HEK293 (cell line): ENCODE data around the gene MRM1.

Experiments
- CTCF ChIA-PET: fragments of 350-600 bp; formaldehyde crosslinking; extraction: SDS; loops from one replicate; lab custom pipeline; 2021; ENCODE audit warnings: antibody characterized with exemption; lab: Yijun Ruan, JAX
- POLR2A ChIA-PET: fragments of 300-600 bp; formaldehyde crosslinking; extraction: SDS; loops from one replicate; lab custom pipeline; 2020; ENCODE audit warnings: antibody characterized with exemption, inconsistent platforms; lab: Yijun Ruan, JAX
- H3K27ac ChIP-seq: fragments of 200-500 bp; sonication (Bioruptor generic); 2 replicates; pipeline ENCODE4 v1.5.1; 2014; ENCODE audit warnings: low read depth, low read length, control low read depth, inconsistent platforms; ENCODE audit errors: extremely low read depth
- H3K36me3 ChIP-seq, 2 experiments: fragments of 200-500 bp in 1 of 2; sonication (Bioruptor generic) in 1 of 2; 1 replicate in 1 of 2; 2 replicates in 1 of 2; pipeline ENCODE4 v1.5.1; 2014 to 2017; ENCODE audit warnings: inconsistent platforms in 2 of 2, low read length in 2 of 2; ENCODE audit not compliant: control insufficient read depth in 2 of 2, insufficient read depth in 1 of 2
- H3K4me1 ChIP-seq: fragments of 200-500 bp; sonication (Bioruptor generic); 2 replicates; pipeline ENCODE4 v1.5.1; 2014; ENCODE audit warnings: mild to moderate bottlenecking, low read length, inconsistent platforms; ENCODE audit not compliant: control insufficient read depth, insufficient read depth
- H3K4me3 ChIP-seq: 2 replicates; pipeline ENCODE4 v1.5.1; 2011; ENCODE audit warnings: low read depth, mild to moderate bottlenecking, control low read depth, low read length, moderate library complexity
- H3K9me3 ChIP-seq: fragments of 200-500 bp; sonication (Bioruptor generic); 2 replicates; pipeline ENCODE4 v1.5.1; 2014; ENCODE audit warnings: low read depth, low read length, inconsistent platforms; ENCODE audit not compliant: control insufficient read depth, insufficient read depth
- IKZF3 ChIP-seq: fragments of 450-650 bp; IDR thresholded peaks from 2 replicates; pipeline ENCODE4 v1.5.0; 2018; ENCODE audit warnings: missing biosample characterization, mild to moderate bottlenecking, missing genetic modification characterization, moderate library complexity
- KLF10 ChIP-seq: fragments of 450-650 bp; IDR thresholded peaks from 2 replicates; pipeline ENCODE4 v1.5.1; 2018; ENCODE audit warnings: missing biosample characterization, mild to moderate bottlenecking, missing genetic modification characterization
- MEIS1 ChIP-seq: sonication (generic); formaldehyde crosslinking; IDR thresholded peaks from 2 replicates; pipeline ENCODE4 v1.8.1; 2022; ENCODE audit warnings: missing genetic modification reagents, mild to moderate bottlenecking, borderline replicate concordance
- SETDB1 ChIP-seq: IDR thresholded peaks from one replicate; pipeline ENCODE4 v1.6.1; 2017; ENCODE audit warnings: mild to moderate bottlenecking, low read length, moderate library complexity, mixed read lengths; ENCODE audit not compliant: insufficient read length
- SP2 ChIP-seq: fragments of 450-650 bp; formaldehyde crosslinking; IDR thresholded peaks from 2 replicates; pipeline ENCODE4 v1.5.1; 2016; ENCODE audit warnings: missing biosample characterization, missing genetic modification characterization
- SP7 ChIP-seq: fragments of 450-650 bp; formaldehyde crosslinking; IDR thresholded peaks from 2 replicates; pipeline ENCODE4 v1.5.1; 2016; ENCODE audit warnings: missing biosample characterization, missing genetic modification characterization
- ZEB2 ChIP-seq: fragments of 450-650 bp; formaldehyde crosslinking; IDR thresholded peaks from 2 replicates; pipeline ENCODE4 v1.5.1; 2016; ENCODE audit warnings: missing biosample characterization, missing genetic modification characterization
- ZFHX2 ChIP-seq: fragments of 450-650 bp; formaldehyde crosslinking; conservative IDR thresholded peaks from 2 replicates; pipeline ENCODE4 v1.5.1; 2016; ENCODE audit warnings: missing biosample characterization, missing genetic modification characterization
- ZFP37 ChIP-seq: fragments of 450-650 bp; formaldehyde crosslinking; IDR thresholded peaks from 2 replicates; pipeline ENCODE4 v1.5.1; 2016; ENCODE audit warnings: missing biosample characterization, missing genetic modification characterization
- ZNF121 ChIP-seq: fragments of 450-650 bp; formaldehyde crosslinking; IDR thresholded peaks from 2 replicates; pipeline ENCODE4 v1.5.1; 2016; ENCODE audit warnings: missing biosample characterization, missing genetic modification characterization
- ZNF138 ChIP-seq: fragments of 450-650 bp; formaldehyde crosslinking; IDR thresholded peaks from 2 replicates; pipeline ENCODE4 v1.5.1; 2016; ENCODE audit warnings: missing biosample characterization, missing genetic modification characterization, borderline replicate concordance
- ZNF157 ChIP-seq: fragments of 450-650 bp; formaldehyde crosslinking; IDR thresholded peaks from 2 replicates; pipeline ENCODE4 v1.5.1; 2016; ENCODE audit warnings: missing biosample characterization, missing genetic modification characterization
- ZNF2 ChIP-seq: fragments of 450-650 bp; formaldehyde crosslinking; IDR thresholded peaks from 2 replicates; pipeline ENCODE4 v1.5.1; 2016; ENCODE audit warnings: missing biosample characterization, missing genetic modification characterization
- ZNF23 ChIP-seq: fragments of 450-650 bp; formaldehyde crosslinking; IDR thresholded peaks from 2 replicates; pipeline ENCODE4 v1.5.1; 2016; ENCODE audit warnings: missing biosample characterization, missing genetic modification characterization, borderline replicate concordance
- ZNF302 ChIP-seq: fragments of 450-650 bp; formaldehyde crosslinking; IDR thresholded peaks from 2 replicates; pipeline ENCODE4 v1.5.1; 2016; ENCODE audit warnings: missing biosample characterization, missing genetic modification characterization, low read depth
- ZNF350 ChIP-seq: fragments of 450-650 bp; formaldehyde crosslinking; IDR thresholded peaks from 2 replicates; pipeline ENCODE4 v1.5.0; 2017; ENCODE audit warnings: missing biosample characterization, mild to moderate bottlenecking, missing genetic modification characterization
- ZNF513 ChIP-seq: fragments of 450-650 bp; IDR thresholded peaks from 2 replicates; pipeline ENCODE4 v1.5.1; 2018; ENCODE audit warnings: missing biosample characterization, missing genetic modification characterization
- ZNF560 ChIP-seq: fragments of 450-650 bp; formaldehyde crosslinking; IDR thresholded peaks from 2 replicates; pipeline ENCODE4 v1.5.1; 2017; ENCODE audit warnings: missing biosample characterization, missing genetic modification characterization, borderline replicate concordance
- ZNF747 ChIP-seq: fragments of 450-650 bp; formaldehyde crosslinking; IDR thresholded peaks from 2 replicates; pipeline ENCODE4 v1.5.1; 2016; ENCODE audit warnings: missing biosample characterization, missing genetic modification characterization
- TF ChIP-seq, protein P1 (sequence below): fragments of 450-650 bp; formaldehyde crosslinking; IDR thresholded peaks from 2 replicates; pipeline ENCODE4 v1.5.1; 2017; ENCODE audit warnings: missing biosample characterization, missing genetic modification characterization
- TF ChIP-seq, protein P2 (sequence below): fragments of 450-650 bp; formaldehyde crosslinking; IDR thresholded peaks from 2 replicates; pipeline ENCODE4 v1.5.1; 2016; ENCODE audit warnings: missing biosample characterization, missing genetic modification characterization, low read depth

The MRM1 gene

GRCh38 chr17:36629970-36630502, 28.7 kb downstream of the MRM1 start (continued):
- TF ChIP-seq, protein P1, sequence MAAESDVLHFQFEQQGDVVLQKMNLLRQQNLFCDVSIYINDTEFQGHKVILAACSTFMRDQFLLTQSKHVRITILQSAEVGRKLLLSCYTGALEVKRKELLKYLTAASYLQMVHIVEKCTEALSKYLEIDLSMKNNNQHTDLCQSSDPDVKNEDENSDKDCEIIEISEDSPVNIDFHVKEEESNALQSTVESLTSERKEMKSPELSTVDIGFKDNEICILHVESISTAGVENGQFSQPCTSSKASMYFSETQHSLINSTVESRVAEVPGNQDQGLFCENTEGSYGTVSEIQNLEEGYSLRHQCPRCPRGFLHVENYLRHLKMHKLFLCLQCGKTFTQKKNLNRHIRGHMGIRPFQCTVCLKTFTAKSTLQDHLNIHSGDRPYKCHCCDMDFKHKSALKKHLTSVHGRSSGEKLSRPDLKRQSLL (tag by site-specific recombination): no peak
- TF ChIP-seq ZNF2 (tag by site-specific recombination) (no peak), KLF10 (tag by site-specific recombination) (no peak), ZNF560 (tag by site-specific recombination) (no peak), ZEB2 (tag by site-specific recombination) (no peak)
- TF ChIP-seq, protein P2, sequence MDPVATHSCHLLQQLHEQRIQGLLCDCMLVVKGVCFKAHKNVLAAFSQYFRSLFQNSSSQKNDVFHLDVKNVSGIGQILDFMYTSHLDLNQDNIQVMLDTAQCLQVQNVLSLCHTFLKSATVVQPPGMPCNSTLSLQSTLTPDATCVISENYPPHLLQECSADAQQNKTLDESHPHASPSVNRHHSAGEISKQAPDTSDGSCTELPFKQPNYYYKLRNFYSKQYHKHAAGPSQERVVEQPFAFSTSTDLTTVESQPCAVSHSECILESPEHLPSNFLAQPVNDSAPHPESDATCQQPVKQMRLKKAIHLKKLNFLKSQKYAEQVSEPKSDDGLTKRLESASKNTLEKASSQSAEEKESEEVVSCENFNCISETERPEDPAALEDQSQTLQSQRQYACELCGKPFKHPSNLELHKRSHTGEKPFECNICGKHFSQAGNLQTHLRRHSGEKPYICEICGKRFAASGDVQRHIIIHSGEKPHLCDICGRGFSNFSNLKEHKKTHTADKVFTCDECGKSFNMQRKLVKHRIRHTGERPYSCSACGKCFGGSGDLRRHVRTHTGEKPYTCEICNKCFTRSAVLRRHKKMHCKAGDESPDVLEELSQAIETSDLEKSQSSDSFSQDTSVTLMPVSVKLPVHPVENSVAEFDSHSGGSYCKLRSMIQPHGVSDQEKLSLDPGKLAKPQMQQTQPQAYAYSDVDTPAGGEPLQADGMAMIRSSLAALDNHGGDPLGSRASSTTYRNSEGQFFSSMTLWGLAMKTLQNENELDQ (tag by site-specific recombination): no peak

DNA sequence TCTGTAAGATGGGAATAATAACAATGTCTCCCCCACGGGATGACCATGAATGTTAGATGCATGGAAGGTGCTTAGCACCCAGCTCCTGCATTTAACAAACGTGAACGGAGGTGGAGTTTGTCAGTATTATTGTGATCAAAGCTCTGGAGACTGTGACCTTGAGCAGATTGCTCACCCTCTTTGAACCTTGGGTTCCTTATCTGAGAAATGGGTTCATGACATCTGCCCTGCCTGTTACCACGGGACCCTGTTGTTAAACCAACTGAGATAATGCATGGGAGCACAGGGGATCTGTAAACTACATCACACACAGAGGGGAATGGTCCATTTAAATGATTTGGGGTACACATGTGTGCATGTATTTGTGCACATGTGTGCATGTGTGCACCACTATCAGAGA, 29.6 kb downstream of the MRM1 start:
- no peaks in the 10 kb centered on the region for H3K9me3 ChIP-seq
- TF ChIP-seq SP7 (tag by site-specific recombination) (no peak), ZFP37 (no peak), SETDB1 (no peak)
- TF ChIP-seq, all 188 proteins: peak for 0
- Histone ChIP-seq H3K4me1 (no peaks in the 10 kb centered on the region), H3K27ac (no peak overlapping the region), H3K4me3 (no peak overlapping the region), H3K36me3 (no peaks in the 10 kb centered on the region)
- CTCF ChIA-PET: interaction anchor here (1.0 to 8.6 kb wide), 5 partner anchors 25 to 699 kb away, joined by 3 to 84 read pairs (median 14); no protein-coding TSS in a partner anchor
- POLR2A ChIA-PET: no interaction called here

DNA sequence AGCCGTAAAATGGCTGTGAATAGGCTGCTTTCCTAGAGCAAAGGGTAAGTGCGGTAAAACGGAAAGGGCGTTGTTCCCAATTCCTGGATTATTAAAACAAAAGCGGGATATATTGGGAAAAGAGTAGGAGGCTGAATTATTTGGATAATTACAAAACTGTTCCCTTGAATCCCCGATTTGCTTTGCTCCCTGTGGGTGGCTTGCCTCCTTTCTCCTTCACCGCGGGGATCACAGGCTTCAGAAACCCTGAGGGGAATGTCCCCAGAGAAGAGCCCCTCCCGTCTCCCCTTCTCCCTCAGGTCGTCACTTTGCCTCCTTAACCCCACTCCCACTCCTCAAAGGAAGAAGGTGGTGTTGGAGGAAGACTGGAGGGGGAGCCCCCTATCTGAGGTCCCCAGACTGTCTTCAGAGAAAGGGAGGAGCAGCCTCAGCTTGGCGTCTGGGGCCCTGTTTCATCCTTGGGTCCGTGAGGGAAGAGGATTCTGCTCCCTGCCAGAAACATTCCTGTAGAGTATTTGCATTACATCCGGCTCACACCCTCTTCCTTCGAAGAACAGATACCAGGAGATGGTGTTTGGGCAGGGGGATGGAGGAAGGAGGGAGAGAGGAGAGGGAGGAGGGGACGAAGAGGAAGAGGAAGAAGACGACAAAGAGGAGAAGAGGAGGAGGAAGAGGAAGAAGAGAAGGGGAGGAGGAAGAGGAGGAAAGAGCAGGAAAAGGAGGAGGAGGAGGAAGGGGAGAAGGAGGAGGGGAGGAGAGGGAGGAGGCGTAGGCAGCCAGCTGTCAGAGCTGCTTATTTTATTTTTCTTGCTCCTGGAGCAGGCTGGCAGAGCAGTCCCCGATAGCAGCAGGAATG, 31.8 kb downstream of the MRM1 start:
- ChIA-PET POLR2A (interaction anchor here (0.6 kb wide), 2 partner anchors 93 to 125 kb away, joined by 4 read pairs; no protein-coding TSS in a partner anchor), CTCF (interaction anchor here (1.0 to 8.6 kb wide), 6 partner anchors 8 to 422 kb away, joined by 4 to 84 read pairs (median 8); no protein-coding TSS in a partner anchor)
- Histone ChIP-seq H3K36me3 (no peaks in the 10 kb centered on the region), H3K4me1 (no peaks in the 10 kb centered on the region), H3K4me3 (no peak overlapping the region), H3K9me3 (no peaks in the 10 kb centered on the region), H3K27ac (no peak overlapping the region)
- no peak for TF ChIP-seq IKZF3 (tag by site-specific recombination)
- no peak for TF ChIP-seq ZNF302 (tag by site-specific recombination)
- TF ChIP-seq ZNF513 (tag by site-specific recombination): peak; percentile 76
- no peak for TF ChIP-seq ZNF138 (tag by site-specific recombination)
- TF ChIP-seq ZNF23 (tag by site-specific recombination): no peak
- TF ChIP-seq SP2: no peak
- no peak for TF ChIP-seq MEIS1 (CRISPR knock-in tag)
- peak; percentile 87 for TF ChIP-seq ZFHX2 (tag by site-specific recombination)
- no peak for TF ChIP-seq ZNF747
- no peak for TF ChIP-seq ZNF350 (tag by site-specific recombination)
- TF ChIP-seq, protein P2 (tag by site-specific recombination): no peak
- TF ChIP-seq ZNF121 (tag by site-specific recombination): no peak
- no peak for TF ChIP-seq ZNF157 (tag by site-specific recombination)
